ENCODE data around the gene STIMATE. TPM values are rescaled to one million over a fixed set of nuclear protein-coding genes. Genes with fewer than 3 reads are reported as not detected.

Gene STIMATE
- total RNA-seq, 4 donors from 2014 or later, result 8.2 to 33.0 (median 16.4) TPM

DNA sequence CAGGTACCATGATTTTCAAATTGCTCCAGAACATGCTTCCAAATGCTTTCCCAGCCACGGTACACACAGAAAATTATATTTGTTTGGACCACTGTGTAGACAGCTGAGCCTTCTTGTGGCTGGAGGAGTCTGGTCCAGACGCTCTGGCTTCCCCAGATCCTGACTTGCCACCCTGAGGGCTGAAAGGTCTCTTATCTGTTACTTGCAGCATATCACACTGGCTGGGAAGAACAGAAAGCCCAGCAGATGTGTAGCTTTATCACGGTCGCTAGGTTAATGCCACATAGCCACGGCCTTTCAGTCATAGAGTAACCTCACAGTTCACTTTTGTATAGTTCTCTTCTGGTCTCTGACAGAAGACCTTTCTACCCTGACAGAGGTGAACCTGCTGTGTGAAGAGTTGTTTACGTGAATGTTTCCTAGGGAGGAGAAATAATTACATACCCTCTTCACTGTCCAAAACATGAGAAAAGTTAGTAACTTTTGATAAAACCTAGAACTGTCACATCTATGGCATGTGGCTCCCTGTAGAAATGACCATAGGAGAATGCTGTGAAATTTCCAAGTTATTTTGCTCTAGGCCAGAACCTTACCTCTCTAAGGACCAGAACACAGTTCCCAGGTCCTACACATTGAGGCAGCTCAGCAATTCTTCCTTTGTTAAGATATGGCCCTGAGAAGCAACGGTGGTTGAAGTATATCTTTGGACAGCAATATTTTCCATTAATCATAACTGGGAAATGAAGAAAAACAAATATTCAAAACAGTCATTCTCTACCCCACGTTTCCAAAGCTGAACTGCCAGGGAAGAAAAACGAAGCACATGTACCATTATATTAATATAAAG lies 15.8 kb upstream of the STIMATE start:
- Histone ChIP-seq H3K27me3 (no peaks in the 10 kb centered on the region), H3K9me3 (no peaks in the 10 kb centered on the region), H3K27ac (no peak overlapping the region), H3K4me3 (no peak overlapping the region), H3K36me3 (peaks cover 0 to 35% (median 17%) of the 10 kb centered on the region in 4 donors), H3K4me1 (peaks cover 0 to 7% (median 0%) of the 10 kb centered on the region in 4 donors)
- WGBS, 2 donors (ENCODE audit: low coverage in 1 of 2), result 84 to 86% methylated on average over 8 to 9 of the region's 9 CpGs
- TF ChIP-seq POLR2A (IDR thresholded peaks at IDR 0.05) (no peak), POLR2AphosphoS5 (IDR thresholded peaks at IDR 0.05) (no peak), EP300 (IDR thresholded peaks at IDR 0.05; ENCODE audit: low read depth) (no peak)
- TF ChIP-seq, protein P1, sequence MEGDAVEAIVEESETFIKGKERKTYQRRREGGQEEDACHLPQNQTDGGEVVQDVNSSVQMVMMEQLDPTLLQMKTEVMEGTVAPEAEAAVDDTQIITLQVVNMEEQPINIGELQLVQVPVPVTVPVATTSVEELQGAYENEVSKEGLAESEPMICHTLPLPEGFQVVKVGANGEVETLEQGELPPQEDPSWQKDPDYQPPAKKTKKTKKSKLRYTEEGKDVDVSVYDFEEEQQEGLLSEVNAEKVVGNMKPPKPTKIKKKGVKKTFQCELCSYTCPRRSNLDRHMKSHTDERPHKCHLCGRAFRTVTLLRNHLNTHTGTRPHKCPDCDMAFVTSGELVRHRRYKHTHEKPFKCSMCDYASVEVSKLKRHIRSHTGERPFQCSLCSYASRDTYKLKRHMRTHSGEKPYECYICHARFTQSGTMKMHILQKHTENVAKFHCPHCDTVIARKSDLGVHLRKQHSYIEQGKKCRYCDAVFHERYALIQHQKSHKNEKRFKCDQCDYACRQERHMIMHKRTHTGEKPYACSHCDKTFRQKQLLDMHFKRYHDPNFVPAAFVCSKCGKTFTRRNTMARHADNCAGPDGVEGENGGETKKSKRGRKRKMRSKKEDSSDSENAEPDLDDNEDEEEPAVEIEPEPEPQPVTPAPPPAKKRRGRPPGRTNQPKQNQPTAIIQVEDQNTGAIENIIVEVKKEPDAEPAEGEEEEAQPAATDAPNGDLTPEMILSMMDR (IDR thresholded peaks at IDR 0.05), result no peak
- in situ Hi-C loops (cut with MboI; ENCODE audit: low pct_ligation_motif_present in 1 of 4, low pct_unique_long_range_greater_than_20kb in 1 of 4, low sequenced_read_pairs in 3 of 4), result no loop called here
- no peak for DNase-seq
- intact Hi-C loops (cut with DNase I; ENCODE audit: low total_unique reads), result no loop called here

DNA sequence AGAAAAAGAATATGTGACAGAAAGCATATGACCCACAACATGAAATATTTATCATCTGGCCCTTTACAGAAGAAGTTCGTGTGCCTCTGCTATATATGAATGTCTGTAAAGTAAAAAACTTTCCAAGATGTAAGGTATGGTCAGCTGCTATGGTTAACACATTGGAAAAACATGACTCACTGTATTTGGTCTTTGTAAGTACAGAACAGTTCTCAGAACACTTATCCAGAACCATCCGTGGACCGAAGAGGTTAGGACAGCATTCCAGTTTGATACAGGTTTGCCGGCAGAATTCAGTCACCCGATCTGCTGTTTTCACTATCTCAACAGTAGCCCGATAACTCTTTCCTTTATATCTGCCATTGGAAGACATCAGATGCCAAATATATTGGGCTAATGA lies 13.5 kb upstream of the STIMATE start:
- no peaks in the 10 kb centered on the region for H3K4me1 ChIP-seq
- TF ChIP-seq EP300 (IDR thresholded peaks at IDR 0.05; ENCODE audit: low read depth), result no peak
- TF ChIP-seq, protein P1 (IDR thresholded peaks at IDR 0.05), result no peak
- no peaks in the 10 kb centered on the region for H3K27me3 ChIP-seq
- in situ Hi-C loops (cut with MboI; ENCODE audit: low pct_ligation_motif_present in 1 of 4, low pct_unique_long_range_greater_than_20kb in 1 of 4, low sequenced_read_pairs in 3 of 4) (no loop called here), intact Hi-C loops (cut with DNase I; ENCODE audit: low total_unique reads) (no loop called here)
- 93 to 100% methylated on average over 3 to 6 of the region's 6 CpGs for WGBS, 2 donors (ENCODE audit: low coverage in 1 of 2)
- H3K36me3 ChIP-seq, result peaks cover 0 to 38% (median 17%) of the 10 kb centered on the region in 4 donors
- H3K27ac ChIP-seq, result no peak overlapping the region
- DNase-seq, result no peak
- H3K4me3 ChIP-seq, result no peak overlapping the region
- H3K9me3 ChIP-seq, result no peaks in the 10 kb centered on the region

DNA sequence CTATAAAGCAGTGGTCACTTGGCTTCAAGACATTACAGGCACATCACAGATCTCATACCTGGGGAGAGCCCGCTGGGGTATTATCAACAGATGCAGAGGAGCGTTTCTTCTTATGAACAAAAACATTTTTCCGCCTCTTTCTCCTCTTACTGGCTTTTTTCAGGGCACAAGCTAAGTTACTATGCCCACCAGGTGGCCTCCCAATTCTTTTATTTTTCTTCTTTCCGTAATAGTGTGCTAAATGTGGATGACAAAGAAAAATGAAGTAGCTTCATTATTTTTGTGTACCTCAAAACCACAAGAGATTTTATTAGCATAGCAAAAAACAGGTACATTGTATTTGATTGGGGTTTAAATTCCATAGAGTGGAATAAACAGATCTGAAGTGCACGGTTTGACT lies 10.1 kb upstream of the STIMATE start:
- Histone ChIP-seq H3K27me3 (no peaks in the 10 kb centered on the region), H3K36me3 (peaks cover 0 to 25% (median 10%) of the 10 kb centered on the region in 4 donors), H3K4me3 (no peak overlapping the region), H3K27ac (no peak overlapping the region), H3K4me1 (no peaks in the 10 kb centered on the region), H3K9me3 (no peaks in the 10 kb centered on the region)
- in situ Hi-C loops (cut with MboI; ENCODE audit: low pct_ligation_motif_present in 1 of 4, low pct_unique_long_range_greater_than_20kb in 1 of 4, low sequenced_read_pairs in 3 of 4), result no loop called here
- no peak for DNase-seq
- TF ChIP-seq POLR2AphosphoS5 (IDR thresholded peaks at IDR 0.05) (no peak), EP300 (IDR thresholded peaks at IDR 0.05; ENCODE audit: low read depth) (no peak)
- WGBS, 2 donors (ENCODE audit: low coverage in 1 of 2), result 88 to 91% methylated on average over 5 of the region's 5 CpGs
- intact Hi-C loops (cut with DNase I; ENCODE audit: low total_unique reads), result no loop called here

GRCh38 chr3:52904552-52904951 lies 7.2 kb upstream of the STIMATE start:
- in situ Hi-C loops (cut with MboI; ENCODE audit: low pct_ligation_motif_present in 1 of 4, low pct_unique_long_range_greater_than_20kb in 1 of 4, low sequenced_read_pairs in 3 of 4), result no loop called here
- H3K4me3 ChIP-seq, result no peak overlapping the region
- DNase-seq, result no peak
- H3K36me3 ChIP-seq, result peaks cover 0 to 12% (median 2%) of the 10 kb centered on the region in 4 donors
- no peak overlapping the region for H3K27ac ChIP-seq
- H3K9me3 ChIP-seq, result no peaks in the 10 kb centered on the region
- intact Hi-C loops (cut with DNase I; ENCODE audit: low total_unique reads), result no loop called here
- H3K27me3 ChIP-seq, result no peaks in the 10 kb centered on the region
- WGBS, 2 donors (ENCODE audit: low coverage in 1 of 2), result 44 to 69% methylated on average over 1 of the region's 1 CpG
- TF ChIP-seq POLR2AphosphoS5 (IDR thresholded peaks at IDR 0.05) (no peak), EP300 (IDR thresholded peaks at IDR 0.05; ENCODE audit: low read depth) (no peak), POLR2A (IDR thresholded peaks at IDR 0.05) (no peak)
- TF ChIP-seq, protein P1 (IDR thresholded peaks at IDR 0.05), result no peak
- no peaks in the 10 kb centered on the region for H3K4me1 ChIP-seq
